Endodermal cell (in vitro differentiated cells): ENCODE measurements around the gene MSANTD4. TPM values are rescaled to one million over a fixed set of nuclear protein-coding genes. Genes with fewer than 3 reads are reported as not detected.
A peak's percentile ranks its signal among the peaks of the same experiment; 100 is the strongest.

Experiments
- DNase-seq: peaks from one replicate; pipeline ENCODE4 v3.0.0-alpha.2; 2017
- H3K27ac ChIP-seq: 2 replicates; pipeline ENCODE4 v1.5.1; 2013; ENCODE audit warnings: mild to moderate bottlenecking, low read depth, low read length, moderate library complexity
- H3K27me3 ChIP-seq: 2 replicates; pipeline ENCODE4 v1.6.1; 2013; ENCODE audit warnings: mild to moderate bottlenecking, low read length, moderate library complexity; ENCODE audit not compliant: insufficient read depth, control insufficient read depth, poor library complexity, severe bottlenecking
- H3K36me3 ChIP-seq: 2 replicates; pipeline ENCODE4 v1.7.0; 2013; ENCODE audit warnings: mild to moderate bottlenecking, low read length, moderate library complexity; ENCODE audit not compliant: control insufficient read depth, insufficient read depth
- H3K4me1 ChIP-seq: one replicate; pipeline ENCODE4 v1.7.0; 2013; ENCODE audit warnings: low read length; ENCODE audit not compliant: control insufficient read depth, insufficient read depth
- H3K4me3 ChIP-seq: 2 replicates; pipeline ENCODE4 v1.5.1; 2013; ENCODE audit warnings: mild to moderate bottlenecking, low read length, moderate library complexity
- H3K9ac ChIP-seq: 2 replicates; pipeline ENCODE4 v1.6.1; 2013; ENCODE audit warnings: mild to moderate bottlenecking, low read length, moderate library complexity; ENCODE audit not compliant: poor library complexity, severe bottlenecking; ENCODE audit errors: extremely low read depth
- H3K9me3 ChIP-seq: 2 replicates; pipeline ENCODE4 v1.6.1; 2013; ENCODE audit warnings: mild to moderate bottlenecking, low read length, moderate library complexity; ENCODE audit not compliant: control insufficient read depth
- H3K27ac Mint-ChIP-seq: 2 replicates; pipeline ENCODE4 v1.8.0; 2020; ENCODE audit warnings: mixed read lengths
- H3K27me3 Mint-ChIP-seq: 2 replicates; pipeline ENCODE4 v1.8.0; 2021; ENCODE audit warnings: mild to moderate bottlenecking, mixed read lengths; ENCODE audit not compliant: insufficient read depth
- H3K36me3 Mint-ChIP-seq: 2 replicates; pipeline ENCODE4 v1.8.0; 2020; ENCODE audit warnings: low read depth, mixed read lengths
- H3K4me1 Mint-ChIP-seq: 2 replicates; pipeline ENCODE4 v1.8.0; 2020; ENCODE audit warnings: mixed read lengths
- H3K4me3 Mint-ChIP-seq: 2 replicates; pipeline ENCODE4 v1.8.0; 2020; ENCODE audit warnings: mild to moderate bottlenecking, moderate library complexity, mixed read lengths
- H3K9me3 Mint-ChIP-seq: 2 replicates; pipeline ENCODE4 v1.8.0; 2020; ENCODE audit warnings: mild to moderate bottlenecking, mixed read lengths
- WGBS, 2 experiments: methylation state at CpG; one replicate each; pipeline versions ENCODE4 v1.1.5 to v1.1.7; 2013; ENCODE audit warnings: missing lambda C conversion rate in 2 of 2, mixed read lengths in 1 of 2; ENCODE audit not compliant: insufficient coverage in 1 of 2, insufficient read length in 1 of 2; 5-methylcytosine and 5-hydroxymethylcytosine counted together
- total RNA-seq, 2 donors: library from RNA; stranded (reverse); fragmentation: NEBNext Ultra II Directional in 1 of 2; extraction: Animal tissue kit (Norgen Biotek cat#: 25700) in 1 of 2; gene quantifications; 2 replicates in 1 of 2; 3 replicates in 1 of 2; pipeline ENCODE4 v1.2.1, GENCODE V29; 2021
- TF ChIP-seq, protein P1 (sequence below): fragments of 200-600 bp; sonication (generic); conservative IDR thresholded peaks from 2 replicates; pipeline ENCODE4 v1.5.0; 2021; ENCODE audit warnings: antibody characterized with exemption, mild to moderate bottlenecking

MSANTD4 gene
- total RNA-seq, 2 donors from 2014 or later: 17.2 to 19.8 TPM

GRCh38 chr11:105969756-105970155 is 52.3 kb downstream of the MSANTD4 start:
- H3K4me3 ChIP-seq: no peak overlapping the region
- 85% methylated on average over 1 of the region's 1 CpG; no CpG with 5 or more reads in 1 of the 2 experiments for WGBS, 2 experiments
- H3K27me3 ChIP-seq: no peaks in the 10 kb centered on the region
- no peak overlapping the region for H3K9ac ChIP-seq
- no peak overlapping the region for H3K27ac Mint-ChIP-seq
- no peaks in the 10 kb centered on the region for H3K9me3 Mint-ChIP-seq
- DNase-seq: no peak
- H3K27ac ChIP-seq: no peak overlapping the region
- no peaks in the 10 kb centered on the region for H3K4me1 ChIP-seq
- H3K27me3 Mint-ChIP-seq: no peaks in the 10 kb centered on the region
- no peak overlapping the region for H3K4me3 Mint-ChIP-seq
- no peaks in the 10 kb centered on the region for H3K36me3 Mint-ChIP-seq
- H3K9me3 ChIP-seq: no peaks in the 10 kb centered on the region
- TF ChIP-seq, protein P1, sequence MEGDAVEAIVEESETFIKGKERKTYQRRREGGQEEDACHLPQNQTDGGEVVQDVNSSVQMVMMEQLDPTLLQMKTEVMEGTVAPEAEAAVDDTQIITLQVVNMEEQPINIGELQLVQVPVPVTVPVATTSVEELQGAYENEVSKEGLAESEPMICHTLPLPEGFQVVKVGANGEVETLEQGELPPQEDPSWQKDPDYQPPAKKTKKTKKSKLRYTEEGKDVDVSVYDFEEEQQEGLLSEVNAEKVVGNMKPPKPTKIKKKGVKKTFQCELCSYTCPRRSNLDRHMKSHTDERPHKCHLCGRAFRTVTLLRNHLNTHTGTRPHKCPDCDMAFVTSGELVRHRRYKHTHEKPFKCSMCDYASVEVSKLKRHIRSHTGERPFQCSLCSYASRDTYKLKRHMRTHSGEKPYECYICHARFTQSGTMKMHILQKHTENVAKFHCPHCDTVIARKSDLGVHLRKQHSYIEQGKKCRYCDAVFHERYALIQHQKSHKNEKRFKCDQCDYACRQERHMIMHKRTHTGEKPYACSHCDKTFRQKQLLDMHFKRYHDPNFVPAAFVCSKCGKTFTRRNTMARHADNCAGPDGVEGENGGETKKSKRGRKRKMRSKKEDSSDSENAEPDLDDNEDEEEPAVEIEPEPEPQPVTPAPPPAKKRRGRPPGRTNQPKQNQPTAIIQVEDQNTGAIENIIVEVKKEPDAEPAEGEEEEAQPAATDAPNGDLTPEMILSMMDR: no peak
- H3K36me3 ChIP-seq: no peaks in the 10 kb centered on the region
- no peaks in the 10 kb centered on the region for H3K4me1 Mint-ChIP-seq

GRCh38 chr11:105968021-105968697 is 53.9 kb downstream of the MSANTD4 start:
- 76 to 84% methylated on average over 2 to 3 of the region's 3 CpGs for WGBS, 2 experiments
- Histone ChIP-seq H3K4me1 (no peaks in the 10 kb centered on the region), H3K27ac (no peak overlapping the region), H3K27me3 (no peaks in the 10 kb centered on the region), H3K9ac (no peak overlapping the region), H3K36me3 (no peaks in the 10 kb centered on the region), H3K4me3 (no peak overlapping the region), H3K9me3 (no peaks in the 10 kb centered on the region)
- Mint-ChIP-seq H3K36me3 (no peaks in the 10 kb centered on the region), H3K9me3 (no peaks in the 10 kb centered on the region), H3K4me1 (no peaks in the 10 kb centered on the region), H3K27ac (no peak overlapping the region), H3K4me3 (no peak overlapping the region), H3K27me3 (no peaks in the 10 kb centered on the region)
- TF ChIP-seq, protein P1: no peak
- DNase-seq: no peak

DNA sequence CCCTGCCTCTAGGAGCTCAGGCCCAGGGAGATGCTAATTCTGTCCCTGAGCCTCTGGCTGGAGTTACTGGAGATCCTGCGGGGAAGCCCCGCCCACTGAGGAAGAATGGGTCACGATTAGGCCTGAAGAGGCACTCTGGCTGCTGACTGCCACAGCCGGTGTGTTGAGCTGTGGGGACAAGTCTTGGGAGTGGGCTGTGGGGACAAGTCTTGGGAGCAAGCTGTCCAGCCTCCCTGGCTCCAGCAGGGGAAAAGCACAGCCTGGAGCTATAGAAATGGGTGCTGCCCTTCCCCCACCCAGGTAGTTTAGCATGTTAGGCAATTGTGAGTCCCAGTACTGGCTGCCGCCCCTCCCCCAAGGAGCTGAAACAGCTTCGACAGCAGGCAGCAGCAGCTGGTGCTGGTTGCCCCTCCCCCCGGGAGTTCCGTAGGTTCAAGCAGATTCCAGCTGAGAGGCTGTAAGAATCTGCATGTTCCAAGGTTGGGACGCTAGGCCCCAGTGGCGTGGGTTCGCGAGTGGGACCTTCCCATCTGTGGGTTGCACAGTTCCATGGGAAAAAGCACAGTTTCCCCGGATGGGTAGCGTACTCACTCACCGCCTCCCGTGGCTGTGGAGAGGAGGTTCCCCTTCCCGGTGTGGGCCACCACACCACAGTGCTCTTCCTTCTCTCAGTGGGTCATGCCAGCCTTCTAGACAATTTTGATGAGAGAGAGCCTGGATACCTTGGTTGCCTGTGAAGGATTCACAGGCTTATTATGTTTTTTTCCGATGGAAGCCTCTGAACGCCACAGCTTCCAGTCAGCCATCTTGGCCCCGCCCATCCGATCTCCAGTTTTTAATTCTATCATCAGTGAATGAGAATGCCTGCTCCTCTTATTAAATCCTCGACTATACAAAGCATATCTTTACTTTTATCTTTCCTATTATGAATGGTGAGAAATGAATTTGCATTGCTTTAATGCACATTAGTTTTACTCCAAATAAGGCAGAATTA is 61.5 kb downstream of the MSANTD4 start:
- Histone ChIP-seq H3K4me1 (no peaks in the 10 kb centered on the region), H3K27ac (no peak overlapping the region), H3K27me3 (no peaks in the 10 kb centered on the region), H3K9ac (no peak overlapping the region), H3K4me3 (no peak overlapping the region), H3K9me3 (no peaks in the 10 kb centered on the region), H3K36me3 (no peaks in the 10 kb centered on the region)
- DNase-seq: peak; percentile 85
- Mint-ChIP-seq H3K36me3 (no peaks in the 10 kb centered on the region), H3K9me3 (peaks cover 14% of the 10 kb centered on the region), H3K4me3 (no peak overlapping the region), H3K4me1 (no peaks in the 10 kb centered on the region), H3K27me3 (no peaks in the 10 kb centered on the region), H3K27ac (peak overlapping the region; percentile 75)
- 89 to 98% methylated on average over 8 to 21 of the region's 22 CpGs for WGBS, 2 experiments
- TF ChIP-seq, protein P1: no peak

Other genes with a start within 250 kb of the MSANTD4 start
- gene KBTBD3, start 55.1 kb upstream of the MSANTD4 start, total RNA-seq: 10 to 100 TPM in 1 of 2 donors, 1 to 10 TPM in 1; 4.5 to 12.4 TPM
- gene AASDHPPT, start 55.4 kb upstream of the MSANTD4 start, total RNA-seq: 10 to 100 TPM; 44.8 to 52.3 TPM